Measurements from ENCODE around the gene TSLP. TPM values are rescaled to one million over a fixed set of nuclear protein-coding genes. Genes with fewer than 3 reads are reported as not detected.

Gene TSLP
- total RNA-seq, 2 donors from 2014 or later, result 0.51 to 0.53 TPM

DNA sequence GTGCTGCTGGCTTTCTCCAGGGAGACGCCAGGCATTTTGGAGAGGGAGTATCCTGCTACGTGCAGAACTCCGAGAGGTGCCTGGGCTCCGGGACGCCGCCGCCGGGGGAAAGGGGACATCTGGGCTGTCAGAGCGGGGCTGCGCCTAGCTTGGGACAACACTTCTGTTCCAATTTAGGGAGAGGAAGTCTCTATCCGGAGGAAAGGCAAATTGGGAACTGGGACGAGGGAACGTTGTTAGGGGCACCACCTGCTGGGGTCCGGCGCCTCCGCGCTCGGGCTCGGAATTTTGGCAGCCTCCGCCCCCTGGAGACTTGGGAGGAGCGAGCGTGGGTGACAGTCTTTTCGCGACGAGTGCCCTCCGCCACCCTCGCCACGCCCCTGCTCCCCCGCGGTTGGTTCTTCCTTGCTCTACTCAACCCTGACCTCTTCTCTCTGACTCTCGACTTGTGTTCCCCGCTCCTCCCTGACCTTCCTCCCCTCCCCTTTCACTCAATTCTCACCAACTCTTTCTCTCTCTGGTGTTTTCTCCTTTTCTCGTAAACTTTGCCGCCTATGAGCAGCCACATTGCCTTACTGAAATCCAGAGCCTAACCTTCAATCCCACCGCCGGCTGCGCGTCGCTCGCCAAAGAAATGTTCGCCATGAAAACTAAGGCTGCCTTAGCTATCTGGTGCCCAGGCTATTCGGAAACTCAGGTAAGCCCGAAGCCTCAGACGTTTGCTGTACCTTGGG lies 1.6 kb downstream of the TSLP start:
- H3K4me1 Mint-ChIP-seq, result peaks cover 6% of the 10 kb centered on the region
- Histone ChIP-seq H3K9me3 (ENCODE audit: control insufficient read depth, low read length) (no peaks in the 10 kb centered on the region), H3K9ac (ENCODE audit: extremely low read depth, low read length, poor library complexity, severe bottlenecking) (no peak overlapping the region), H3K4me3 (ENCODE audit: low read length) (peak overlapping the region; percentile 90), H3K27ac (ENCODE audit: low read depth, low read length) (no peak overlapping the region), H3K36me3 (ENCODE audit: control insufficient read depth, insufficient read depth, low read length) (no peaks in the 10 kb centered on the region), H3K27me3 (ENCODE audit: control insufficient read depth, insufficient read depth, low read length, poor library complexity, severe bottlenecking) (peaks cover 81% of the 10 kb centered on the region), H3K4me1 (ENCODE audit: control insufficient read depth, insufficient read depth, low read length) (peaks cover 6% of the 10 kb centered on the region)
- H3K9me3 Mint-ChIP-seq, result no peaks in the 10 kb centered on the region
- H3K27ac Mint-ChIP-seq, result peak overlapping the region; percentile 56
- peak overlapping the region; percentile 73 for H3K4me3 Mint-ChIP-seq
- WGBS, 2 experiments (ENCODE audit: insufficient coverage in 1 of 2, insufficient read length in 1 of 2), result 0 to 1% methylated on average over 34 to 44 of the region's 44 CpGs
- H3K27me3 Mint-ChIP-seq (ENCODE audit: insufficient read depth), result peaks cover 77% of the 10 kb centered on the region
- DNase-seq, result peak; percentile 92
- peak; percentile 12 for TF ChIP-seq CTCF (conservative IDR thresholded peaks at IDR 0.05)
- H3K36me3 Mint-ChIP-seq (ENCODE audit: low read depth), result no peaks in the 10 kb centered on the region

DNA sequence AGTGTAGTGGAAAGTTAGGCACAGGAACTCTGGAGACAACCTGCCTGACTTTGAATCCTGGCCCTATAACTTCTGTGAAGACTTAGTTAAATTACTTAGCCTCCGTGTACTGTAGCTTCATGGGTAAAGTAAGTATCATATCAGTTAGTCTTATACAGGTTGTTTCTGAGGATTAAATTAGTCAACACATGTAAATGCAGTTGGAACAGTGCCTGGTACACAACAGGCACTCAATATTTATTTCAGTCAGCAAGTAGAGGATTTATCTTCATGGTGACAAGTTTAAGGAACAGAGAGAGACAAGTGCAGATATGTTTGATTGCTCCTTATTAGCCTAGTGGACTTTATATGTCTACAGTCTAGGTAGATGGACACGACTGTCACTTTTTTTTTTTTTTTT lies 2.7 kb downstream of the TSLP start:
- Histone ChIP-seq H3K27me3 (ENCODE audit: control insufficient read depth, insufficient read depth, low read length, poor library complexity, severe bottlenecking) (peaks cover 69% of the 10 kb centered on the region), H3K4me3 (ENCODE audit: low read length) (peak overlapping the region; percentile 90), H3K9ac (ENCODE audit: extremely low read depth, low read length, poor library complexity, severe bottlenecking) (no peak overlapping the region), H3K36me3 (ENCODE audit: control insufficient read depth, insufficient read depth, low read length) (no peaks in the 10 kb centered on the region), H3K4me1 (ENCODE audit: control insufficient read depth, insufficient read depth, low read length) (peaks cover 6% of the 10 kb centered on the region), H3K27ac (ENCODE audit: low read depth, low read length) (no peak overlapping the region), H3K9me3 (ENCODE audit: control insufficient read depth, low read length) (no peaks in the 10 kb centered on the region)
- Mint-ChIP-seq H3K9me3 (no peaks in the 10 kb centered on the region), H3K4me1 (peaks cover 6% of the 10 kb centered on the region), H3K36me3 (ENCODE audit: low read depth) (no peaks in the 10 kb centered on the region), H3K27ac (no peak overlapping the region), H3K4me3 (peak overlapping the region; percentile 73), H3K27me3 (ENCODE audit: insufficient read depth) (peaks cover 69% of the 10 kb centered on the region)
- 85 to 88% methylated on average over 1 to 2 of the region's 2 CpGs for WGBS, 2 experiments (ENCODE audit: insufficient coverage in 1 of 2, insufficient read length in 1 of 2)
- no peak for DNase-seq
- no peak for TF ChIP-seq CTCF (conservative IDR thresholded peaks at IDR 0.05)

DNA sequence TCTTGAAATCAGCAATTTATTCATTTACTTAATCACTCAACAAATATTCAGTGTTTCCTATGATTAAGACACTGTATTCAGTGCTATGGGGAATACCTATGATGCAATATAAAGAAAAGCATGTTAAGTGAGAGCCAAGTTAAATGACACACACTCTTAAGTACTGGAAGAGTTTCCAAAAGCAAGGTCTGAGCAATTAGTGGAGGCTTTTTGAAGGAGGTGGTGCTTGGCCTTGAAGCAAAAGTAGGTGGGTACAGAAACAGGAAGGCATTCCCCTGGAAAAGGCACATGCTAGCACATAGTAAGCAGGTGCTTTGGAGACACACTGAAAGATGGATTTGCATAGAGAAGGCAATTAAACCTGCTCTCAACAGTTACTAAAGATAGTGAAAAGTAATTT lies 4.0 kb downstream of the TSLP start:
- Histone ChIP-seq H3K27me3 (ENCODE audit: control insufficient read depth, insufficient read depth, low read length, poor library complexity, severe bottlenecking) (peaks cover 66% of the 10 kb centered on the region), H3K9me3 (ENCODE audit: control insufficient read depth, low read length) (no peaks in the 10 kb centered on the region), H3K4me3 (ENCODE audit: low read length) (no peak overlapping the region), H3K4me1 (ENCODE audit: control insufficient read depth, insufficient read depth, low read length) (peaks cover 5% of the 10 kb centered on the region), H3K36me3 (ENCODE audit: control insufficient read depth, insufficient read depth, low read length) (no peaks in the 10 kb centered on the region), H3K9ac (ENCODE audit: extremely low read depth, low read length, poor library complexity, severe bottlenecking) (no peak overlapping the region), H3K27ac (ENCODE audit: low read depth, low read length) (no peak overlapping the region)
- no peak overlapping the region for H3K4me3 Mint-ChIP-seq
- TF ChIP-seq CTCF (conservative IDR thresholded peaks at IDR 0.05), result no peak
- no peak for DNase-seq
- H3K4me1 Mint-ChIP-seq, result peaks cover 4% of the 10 kb centered on the region
- no peaks in the 10 kb centered on the region for H3K9me3 Mint-ChIP-seq
- no peaks in the 10 kb centered on the region for H3K36me3 Mint-ChIP-seq (ENCODE audit: low read depth)
- peaks cover 59% of the 10 kb centered on the region for H3K27me3 Mint-ChIP-seq (ENCODE audit: insufficient read depth)
- H3K27ac Mint-ChIP-seq, result no peak overlapping the region
